WTC11 (cell line): ENCODE data around the gene KICS2. TPM values are rescaled to one million over a fixed set of nuclear protein-coding genes. Genes with fewer than 3 reads are reported as not detected.

Source experiments
- ATF1 ChIP-seq: sonication (generic); formaldehyde crosslinking; IDR thresholded peaks from 2 replicates; pipeline ENCODE4 v1.8.1; 2023; ENCODE audit warnings: mild to moderate bottlenecking, moderate library complexity, missing genetic modification reagents
- CREM ChIP-seq: sonication (generic); formaldehyde crosslinking; IDR thresholded peaks from 2 replicates; pipeline ENCODE4 v1.8.1; 2022; ENCODE audit warnings: mild to moderate bottlenecking, missing genetic modification reagents, moderate library complexity
- ETV6 ChIP-seq: sonication (generic); formaldehyde crosslinking; IDR thresholded peaks from 2 replicates; pipeline ENCODE4 v1.8.1; 2022; ENCODE audit warnings: mild to moderate bottlenecking, missing genetic modification reagents
- FOXK1 ChIP-seq: sonication (generic); formaldehyde crosslinking; IDR thresholded peaks from 2 replicates; pipeline ENCODE4 v1.8.0; 2022; ENCODE audit warnings: mild to moderate bottlenecking, moderate library complexity, missing genetic modification reagents
- FOXP4 ChIP-seq: sonication (generic); formaldehyde crosslinking; IDR thresholded peaks from 2 replicates; pipeline ENCODE4 v1.8.0; 2022; ENCODE audit warnings: mild to moderate bottlenecking, missing genetic modification reagents
- GABPB1 ChIP-seq: sonication (generic); formaldehyde crosslinking; IDR thresholded peaks from 2 replicates; pipeline ENCODE4 v1.8.1; 2023; ENCODE audit warnings: mild to moderate bottlenecking, missing genetic modification reagents
- IRF1 ChIP-seq: sonication (generic); formaldehyde crosslinking; IDR thresholded peaks from 2 replicates; pipeline ENCODE4 v1.8.0; 2023; ENCODE audit warnings: missing genetic modification reagents
- JUN ChIP-seq: sonication (generic); formaldehyde crosslinking; IDR thresholded peaks from 2 replicates; pipeline ENCODE4 v1.8.0; 2023; ENCODE audit warnings: mild to moderate bottlenecking, missing genetic modification reagents
- KAT7 ChIP-seq: sonication (generic); formaldehyde crosslinking; IDR thresholded peaks from 2 replicates; pipeline ENCODE4 v1.8.1; 2023; ENCODE audit warnings: missing genetic modification reagents, mild to moderate bottlenecking, borderline replicate concordance
- MYBL2 ChIP-seq: sonication (generic); formaldehyde crosslinking; IDR thresholded peaks from 2 replicates; pipeline ENCODE4 v1.8.1; 2023; ENCODE audit warnings: mild to moderate bottlenecking, moderate library complexity, missing genetic modification reagents
- NR1H2 ChIP-seq: sonication (generic); formaldehyde crosslinking; IDR thresholded peaks from 2 replicates; pipeline ENCODE4 v1.9.0; 2021; ENCODE audit warnings: mild to moderate bottlenecking, moderate library complexity, missing genetic modification reagents
- PRDM15 ChIP-seq: sonication (generic); formaldehyde crosslinking; IDR thresholded peaks from 2 replicates; pipeline ENCODE4 v1.8.0; 2022; ENCODE audit warnings: missing genetic modification reagents
- RELA ChIP-seq: sonication (generic); formaldehyde crosslinking; IDR thresholded peaks from 2 replicates; pipeline ENCODE4 v1.8.1; 2022; ENCODE audit warnings: missing genetic modification reagents, mild to moderate bottlenecking, borderline replicate concordance
- SOX15 ChIP-seq: fragments of 250-450 bp; sonication (Bioruptor Pico); IDR thresholded peaks from 2 replicates; pipeline ENCODE4 v1.9.0; 2021; ENCODE audit warnings: mild to moderate bottlenecking
- SP1 ChIP-seq: sonication (generic); formaldehyde crosslinking; conservative IDR thresholded peaks from 2 replicates; pipeline ENCODE4 v1.8.1; 2022; ENCODE audit warnings: missing genetic modification reagents
- ZBTB21 ChIP-seq: sonication (generic); formaldehyde crosslinking; IDR thresholded peaks from 2 replicates; pipeline ENCODE4 v1.8.1; 2023; ENCODE audit warnings: mild to moderate bottlenecking, missing genetic modification reagents, borderline replicate concordance
- ZBTB43 ChIP-seq: sonication (generic); formaldehyde crosslinking; IDR thresholded peaks from 2 replicates; pipeline ENCODE4 v1.8.1; 2023; ENCODE audit warnings: mild to moderate bottlenecking, missing genetic modification reagents
- ZMAT4 ChIP-seq: fragments of 250-450 bp; sonication (Bioruptor Pico); IDR thresholded peaks from 2 replicates; pipeline ENCODE4 v1.9.0; 2021; ENCODE audit warnings: mild to moderate bottlenecking
- ZNF232 ChIP-seq: sonication (generic); formaldehyde crosslinking; IDR thresholded peaks from 2 replicates; pipeline ENCODE4 v1.8.0; 2022; ENCODE audit warnings: mild to moderate bottlenecking, missing genetic modification reagents
- ZNF671 ChIP-seq: fragments of 250-450 bp; sonication (Bioruptor Pico); IDR thresholded peaks from 2 replicates; pipeline ENCODE4 v1.8.0; 2021; ENCODE audit warnings: mild to moderate bottlenecking
- total RNA-seq: library from RNA; stranded (reverse); gene quantifications from 3 replicates; pipeline ENCODE4 v1.2.3, GENCODE V29; 2021
- TF ChIP-seq, protein P1 (sequence below): fragments of 250-450 bp; sonication (Bioruptor Pico); IDR thresholded peaks from 2 replicates; pipeline ENCODE4 v1.9.0; 2021; ENCODE audit warnings: moderate library complexity, mild to moderate bottlenecking, inconsistent platforms, borderline replicate concordance
- TF ChIP-seq, protein P2 (sequence below): sonication (generic); formaldehyde crosslinking; IDR thresholded peaks from 2 replicates; pipeline ENCODE4 v1.8.0; 2022; ENCODE audit warnings: mild to moderate bottlenecking, missing genetic modification reagents
- TF ChIP-seq, protein P3 (sequence below): sonication (generic); formaldehyde crosslinking; IDR thresholded peaks from 2 replicates; pipeline ENCODE4 v1.8.0; 2023; ENCODE audit warnings: mild to moderate bottlenecking, missing genetic modification reagents
- TF ChIP-seq, protein P4 (sequence below): sonication (generic); formaldehyde crosslinking; IDR thresholded peaks from 2 replicates; pipeline ENCODE4 v1.8.0; 2022; ENCODE audit warnings: mild to moderate bottlenecking, missing genetic modification reagents

Gene KICS2
- total RNA-seq, 1 experiment from 2014 or later, result 10.7 TPM

GRCh38 chr12:64222009-64222765, at the start of gene KICS2 (continued):
- TF ChIP-seq PRDM15 (CRISPR knock-in tag) (peak; percentile 83), IRF1 (CRISPR knock-in tag) (peak; percentile 80), ZMAT4 (CRISPR knock-in tag) (no peak), KAT7 (CRISPR knock-in tag) (peak; percentile 87; the same call in 1 of the 2 replicates), JUN (CRISPR knock-in tag) (no peak), SP1 (CRISPR knock-in tag) (peak; percentile 83), RELA (no peak), CREM (CRISPR knock-in tag) (peak; percentile 85), ATF1 (no peak), ZNF671 (CRISPR knock-in tag) (no peak), FOXK1 (CRISPR knock-in tag) (peak; percentile 80), FOXP4 (CRISPR knock-in tag) (no peak; the same call in none of the 2 replicates), MYBL2 (CRISPR knock-in tag) (peak; percentile 91), NR1H2 (CRISPR knock-in tag) (no peak), ZNF232 (CRISPR knock-in tag) (peak; percentile 76; the same call in 1 of the 2 replicates), ETV6 (CRISPR knock-in tag) (peak; percentile 99), ZBTB43 (peak; percentile 80), ZBTB21 (peak; percentile 99), GABPB1 (CRISPR knock-in tag) (peak; percentile 46), SOX15 (CRISPR knock-in tag) (no peak)
- TF ChIP-seq, protein P1, sequence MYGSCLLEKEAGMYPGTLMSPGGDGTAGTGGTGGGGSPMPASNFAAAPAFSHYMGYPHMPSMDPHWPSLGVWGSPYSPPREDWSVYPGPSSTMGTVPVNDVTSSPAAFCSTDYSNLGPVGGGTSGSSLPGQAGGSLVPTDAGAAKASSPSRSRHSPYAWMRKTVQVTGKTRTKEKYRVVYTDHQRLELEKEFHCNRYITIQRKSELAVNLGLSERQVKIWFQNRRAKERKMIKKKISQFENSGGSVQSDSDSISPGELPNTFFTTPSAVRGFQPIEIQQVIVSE, result no peak
- TF ChIP-seq, protein P2, sequence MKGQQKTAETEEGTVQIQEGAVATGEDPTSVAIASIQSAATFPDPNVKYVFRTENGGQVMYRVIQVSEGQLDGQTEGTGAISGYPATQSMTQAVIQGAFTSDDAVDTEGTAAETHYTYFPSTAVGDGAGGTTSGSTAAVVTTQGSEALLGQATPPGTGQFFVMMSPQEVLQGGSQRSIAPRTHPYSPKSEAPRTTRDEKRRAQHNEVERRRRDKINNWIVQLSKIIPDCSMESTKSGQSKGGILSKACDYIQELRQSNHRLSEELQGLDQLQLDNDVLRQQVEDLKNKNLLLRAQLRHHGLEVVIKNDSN, result peak; percentile 90
- TF ChIP-seq, protein P3, sequence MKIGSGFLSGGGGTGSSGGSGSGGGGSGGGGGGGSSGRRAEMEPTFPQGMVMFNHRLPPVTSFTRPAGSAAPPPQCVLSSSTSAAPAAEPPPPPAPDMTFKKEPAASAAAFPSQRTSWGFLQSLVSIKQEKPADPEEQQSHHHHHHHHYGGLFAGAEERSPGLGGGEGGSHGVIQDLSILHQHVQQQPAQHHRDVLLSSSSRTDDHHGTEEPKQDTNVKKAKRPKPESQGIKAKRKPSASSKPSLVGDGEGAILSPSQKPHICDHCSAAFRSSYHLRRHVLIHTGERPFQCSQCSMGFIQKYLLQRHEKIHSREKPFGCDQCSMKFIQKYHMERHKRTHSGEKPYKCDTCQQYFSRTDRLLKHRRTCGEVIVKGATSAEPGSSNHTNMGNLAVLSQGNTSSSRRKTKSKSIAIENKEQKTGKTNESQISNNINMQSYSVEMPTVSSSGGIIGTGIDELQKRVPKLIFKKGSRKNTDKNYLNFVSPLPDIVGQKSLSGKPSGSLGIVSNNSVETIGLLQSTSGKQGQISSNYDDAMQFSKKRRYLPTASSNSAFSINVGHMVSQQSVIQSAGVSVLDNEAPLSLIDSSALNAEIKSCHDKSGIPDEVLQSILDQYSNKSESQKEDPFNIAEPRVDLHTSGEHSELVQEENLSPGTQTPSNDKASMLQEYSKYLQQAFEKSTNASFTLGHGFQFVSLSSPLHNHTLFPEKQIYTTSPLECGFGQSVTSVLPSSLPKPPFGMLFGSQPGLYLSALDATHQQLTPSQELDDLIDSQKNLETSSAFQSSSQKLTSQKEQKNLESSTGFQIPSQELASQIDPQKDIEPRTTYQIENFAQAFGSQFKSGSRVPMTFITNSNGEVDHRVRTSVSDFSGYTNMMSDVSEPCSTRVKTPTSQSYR (CRISPR knock-in tag), result 0 out of 2 replicates have a peak, but pooled peaks have one; percentile 36
- TF ChIP-seq, protein P4, sequence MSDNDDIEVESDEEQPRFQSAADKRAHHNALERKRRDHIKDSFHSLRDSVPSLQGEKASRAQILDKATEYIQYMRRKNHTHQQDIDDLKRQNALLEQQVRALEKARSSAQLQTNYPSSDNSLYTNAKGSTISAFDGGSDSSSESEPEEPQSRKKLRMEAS (CRISPR knock-in tag), result peak; percentile 100
